ENCODE results near the gene CHAC1.

Gene CHAC1

DNA sequence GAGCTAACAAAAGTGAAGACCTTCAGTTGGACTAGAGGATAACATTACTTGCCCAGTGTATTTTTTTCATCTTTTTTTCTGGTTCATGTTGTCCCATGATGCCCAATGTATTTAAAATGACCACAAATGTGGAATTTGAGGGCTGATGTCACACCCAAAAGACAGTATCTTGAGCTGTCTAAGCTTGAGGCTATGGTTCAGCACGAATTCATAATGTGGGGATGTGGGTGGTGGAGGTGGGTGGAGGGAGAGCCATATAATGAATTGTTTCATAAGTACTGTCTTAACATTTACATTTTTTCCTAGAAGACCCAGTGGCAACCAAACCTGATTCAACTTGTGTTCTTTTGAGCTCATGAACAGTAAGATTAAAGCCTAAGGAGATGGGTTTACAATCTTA, 37.5 kb downstream of the CHAC1 start:
- DNase-seq = no peak

DNA sequence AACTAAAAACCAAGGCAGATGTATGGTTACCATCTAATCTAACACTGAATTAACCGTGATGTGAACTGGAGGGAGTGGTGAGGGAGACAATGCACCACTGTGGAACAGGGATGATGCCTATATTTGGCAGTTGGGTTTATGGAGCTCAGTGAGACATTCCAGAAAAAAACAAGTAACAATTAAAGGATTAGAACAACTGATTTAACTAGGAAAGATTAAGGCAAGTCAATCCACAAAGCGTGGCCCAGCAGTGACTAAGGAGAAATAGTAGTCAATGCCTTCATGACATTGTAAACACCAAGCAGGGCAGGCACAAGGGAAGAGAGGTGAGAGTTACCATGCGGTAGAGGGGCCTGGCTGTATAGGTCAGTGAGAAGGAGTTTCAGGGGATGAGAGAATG, 38.1 kb downstream of the CHAC1 start:
- DNase-seq = no peak

DNA sequence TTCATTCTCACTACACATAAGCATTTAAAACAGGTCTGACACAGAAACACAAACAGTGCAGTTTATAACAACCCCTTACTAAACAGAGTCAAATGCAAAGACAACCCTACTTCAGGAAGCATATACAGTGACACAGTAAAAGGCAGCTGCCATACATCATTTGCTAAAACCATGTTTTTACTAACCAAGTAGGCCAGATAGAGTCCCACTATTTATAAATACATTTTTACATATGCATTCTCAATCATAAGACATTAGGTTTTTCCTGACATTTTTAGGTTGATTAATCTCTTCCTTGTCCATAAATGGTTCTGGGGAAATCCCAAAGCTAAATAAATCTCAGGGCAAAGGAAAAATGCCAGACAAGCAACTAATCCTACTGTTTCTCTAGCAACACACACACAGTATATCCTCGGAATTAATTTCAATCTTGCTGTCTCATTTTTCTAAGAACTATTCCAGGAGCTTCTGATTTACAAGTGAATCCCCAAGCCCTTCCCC, 39.0 kb downstream of the CHAC1 start:
- no peak for DNase-seq

DNA sequence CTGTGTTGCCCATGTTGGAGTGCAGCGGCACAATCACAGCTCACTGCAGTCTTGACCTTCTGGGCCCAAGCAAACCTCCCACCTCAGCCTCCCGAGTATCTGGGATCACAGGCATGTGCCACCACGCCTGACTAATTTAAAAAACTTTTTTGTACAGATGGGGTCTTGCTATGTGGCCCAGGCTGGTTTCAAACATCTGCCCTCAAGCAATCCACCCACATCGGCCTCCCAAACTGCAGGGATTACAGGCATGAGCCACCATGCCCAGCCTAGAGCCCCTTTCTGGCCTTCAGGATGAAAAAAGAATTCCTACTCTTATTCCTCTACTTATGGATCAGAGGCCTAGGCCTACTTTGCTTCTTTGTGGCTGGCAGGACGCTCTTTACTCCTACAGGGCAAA, 39.6 kb downstream of the CHAC1 start:
- no peak for DNase-seq

DNA sequence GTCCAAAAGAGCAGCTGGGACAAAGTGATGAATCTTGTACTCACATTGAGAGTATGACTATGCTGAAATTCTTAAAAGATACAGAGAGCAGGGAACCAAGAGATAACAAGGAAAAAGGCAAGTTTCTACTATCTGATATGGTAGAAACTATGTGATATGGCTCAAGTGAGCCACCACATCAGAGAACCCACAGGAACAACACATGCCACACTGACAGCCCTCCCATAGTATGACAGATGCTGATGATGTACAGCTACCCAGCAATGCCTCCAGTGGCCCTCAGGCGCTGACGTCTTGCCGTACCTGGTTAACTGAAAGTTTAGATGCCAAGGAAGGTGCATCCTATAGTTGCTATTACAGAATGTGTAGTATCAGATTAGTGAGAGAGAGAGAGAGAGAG, 42.4 kb downstream of the CHAC1 start:
- no peak for DNase-seq

DNA sequence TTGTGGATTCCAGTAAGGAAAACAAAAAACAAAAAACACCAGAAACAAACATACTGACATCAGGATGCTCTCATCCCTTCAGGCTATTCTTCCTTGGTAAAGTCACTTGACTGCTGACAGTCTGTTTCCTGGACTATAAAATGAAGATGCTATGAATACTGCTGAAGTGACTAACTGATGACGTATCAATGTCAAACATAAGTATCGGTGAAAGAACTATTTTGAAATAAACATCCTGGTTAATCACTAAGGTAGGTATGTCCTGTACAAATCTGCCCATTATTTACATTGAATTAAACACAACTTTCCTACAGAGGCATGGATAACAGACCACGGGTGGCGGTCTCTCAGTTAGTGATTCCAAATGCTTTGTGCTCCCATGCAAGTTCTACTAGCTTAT, 45.9 kb downstream of the CHAC1 start:
- no peak for DNase-seq

DNA sequence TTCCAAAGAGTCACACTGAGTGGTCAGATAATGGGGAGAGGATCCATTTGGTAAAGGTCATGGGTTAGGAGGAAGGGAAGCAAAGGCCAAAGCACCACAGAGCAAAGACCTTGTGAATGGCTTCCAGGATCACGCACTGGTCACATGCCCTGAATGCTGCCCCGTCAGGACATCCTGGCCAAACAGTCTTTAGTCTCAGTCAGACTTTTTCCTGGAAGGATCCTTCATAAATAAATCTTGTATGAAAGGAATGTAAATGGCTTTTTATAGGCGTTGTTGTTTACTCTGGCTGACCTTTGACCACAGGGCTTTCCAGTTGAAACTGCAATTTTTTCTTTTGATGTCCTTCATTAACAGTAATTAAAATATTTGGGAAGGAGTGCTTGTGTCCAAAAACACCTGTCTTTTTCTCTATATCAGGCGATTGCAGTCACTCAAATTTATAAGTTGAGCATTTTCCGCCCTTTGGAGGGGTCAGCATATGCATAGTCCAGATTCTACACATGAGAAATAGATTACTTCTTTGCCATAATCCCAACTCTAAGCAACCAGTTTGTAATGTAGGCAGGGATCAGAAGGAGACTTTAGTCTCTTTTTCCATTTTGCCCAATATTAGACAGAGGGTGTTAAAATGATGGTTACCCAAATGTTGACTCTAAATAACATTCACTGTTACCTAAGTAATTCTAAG, 48.4 kb downstream of the CHAC1 start:
- DNase-seq = no peak

DNA sequence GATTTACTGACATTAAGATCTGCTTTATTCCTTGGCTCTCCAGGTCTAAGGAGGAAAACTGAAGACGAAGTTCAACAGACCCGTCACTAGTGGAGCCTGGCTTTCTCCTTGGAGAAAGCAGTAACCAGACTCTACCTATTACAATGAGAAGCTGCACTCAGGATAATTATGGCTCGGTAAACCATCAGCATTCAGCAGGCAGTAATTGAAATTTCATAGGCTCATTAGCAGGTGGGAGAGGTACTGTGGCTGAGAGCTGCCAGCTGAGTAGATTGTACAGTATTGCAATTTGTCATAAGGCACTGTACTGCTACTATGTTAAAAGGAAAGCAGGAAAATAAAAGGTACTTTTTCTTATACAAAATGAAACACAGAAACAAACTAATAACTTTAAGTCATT, 51.2 kb downstream of the CHAC1 start:
- DNase-seq = no peak

Measured in DMS79 (cell line).